OCI-LY1 (cell line): ENCODE results near the gene CDH13.

Experiments used
- CTCF ChIP-seq: fragments of 200-600 bp; sonication (generic), shearing (Covaris generic); IDR thresholded peaks from 2 replicates; pipeline ENCODE4 v1.5.1; 2017; ENCODE audit warnings: mild to moderate bottlenecking, antibody characterized with exemption, low read length, moderate library complexity, mixed read lengths
- EZH2 ChIP-seq: fragments of 200-600 bp; sonication (generic), shearing (Covaris generic); IDR thresholded peaks from 2 replicates; pipeline ENCODE4 v1.8.0; 2017; ENCODE audit warnings: borderline replicate concordance, mixed run types, mild to moderate bottlenecking, antibody characterized with exemption, low read length, moderate library complexity, mixed read lengths

- no peak for TF ChIP-seq CTCF
- no peak for TF ChIP-seq EZH2
These were observed 605.0 kb downstream of the CDH13 start for GRCh38 chr16:83231729-83232128.
